H7 (cell line): ENCODE data around the gene TMEM98. TPM values are rescaled to one million over a fixed set of nuclear protein-coding genes. Genes with fewer than 3 reads are reported as not detected.
"Not testable (repeated sequence)": the region's sequence is repeated elsewhere in the genome, so short reads cannot be mapped to it uniquely, and the experiment has no call there.

Experiments
- DNase-seq: peaks from one replicate; pipeline ENCODE4 v3.0.0; 2012
- H3K27me3 ChIP-seq: 2 replicates; pipeline ENCODE4 v1.6.0; 2011; ENCODE audit warnings: mild to moderate bottlenecking, low read length; ENCODE audit not compliant: control insufficient read depth, insufficient read depth
- H3K36me3 ChIP-seq: replicated peaks from 2 replicates; pipeline ENCODE4 v1.5.1; 2011; ENCODE audit warnings: low read length; ENCODE audit not compliant: control insufficient read depth, insufficient read depth
- H3K4me3 ChIP-seq: 2 replicates; pipeline ENCODE4 v1.5.1; 2011; ENCODE audit warnings: low read depth, mild to moderate bottlenecking, control low read depth, low read length, moderate library complexity; ENCODE audit not compliant: insufficient read depth
- total RNA-seq: library from RNA; depleted of rRNA; stranded (reverse); fragments of >200 nt; shearing (Covaris generic); gene quantifications from 2 replicates; pipeline ENCODE4 v1.2.3, GENCODE V29; 2014

Gene TMEM98
- total RNA-seq, 1 experiment from 2014 or later = 76.5 TPM

DNA sequence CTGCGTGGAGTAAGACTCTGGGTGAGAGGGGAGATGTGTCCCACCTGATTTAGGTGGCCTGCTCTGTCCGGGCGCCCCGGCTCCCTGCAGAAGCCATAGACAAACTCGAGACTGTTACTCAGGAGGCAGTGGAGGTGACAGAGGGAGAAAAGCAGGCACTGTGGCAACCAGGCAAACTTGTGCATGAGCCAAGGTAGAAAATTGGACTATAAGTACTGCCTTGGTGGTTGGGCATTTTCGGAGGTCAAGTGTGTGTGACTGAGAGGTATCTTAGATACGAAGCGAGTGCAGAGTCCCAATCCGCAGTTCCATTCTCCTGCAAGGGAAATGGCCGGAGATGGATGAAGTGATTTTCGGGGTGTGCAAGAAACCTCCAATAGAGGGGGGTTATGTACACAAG lies 36.6 kb downstream of the TMEM98 start:
- Histone ChIP-seq H3K4me3 (no peak overlapping the region), H3K27me3 (no peaks in the 10 kb centered on the region)
- DNase-seq = no peak

DNA sequence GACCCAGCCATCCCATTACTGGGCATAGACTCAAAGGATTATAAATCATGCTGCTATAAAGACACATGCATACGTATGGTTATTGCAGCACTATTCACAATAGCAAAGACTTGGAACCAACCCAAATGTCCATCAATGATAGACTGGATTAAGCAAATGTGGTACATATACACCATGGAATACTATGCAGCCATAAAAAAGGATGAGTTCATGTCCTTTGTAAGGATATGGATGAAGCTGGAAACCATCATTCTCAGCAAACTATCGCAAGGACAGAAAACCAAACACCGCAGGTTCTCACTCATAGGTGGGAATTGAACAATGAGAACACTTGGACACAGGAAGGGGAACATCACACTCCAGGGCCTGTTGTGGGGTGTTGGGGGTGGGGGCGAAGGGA lies 41.3 kb downstream of the TMEM98 start:
- H3K27me3 ChIP-seq, H3K36me3 ChIP-seq, H3K4me3 ChIP-seq, DNase-seq: not testable (repeated sequence)

More for the DNA sequence above, 36.6 kb downstream of the TMEM98 start:
- H3K36me3 ChIP-seq = no peaks in the 10 kb centered on the region

DNA sequence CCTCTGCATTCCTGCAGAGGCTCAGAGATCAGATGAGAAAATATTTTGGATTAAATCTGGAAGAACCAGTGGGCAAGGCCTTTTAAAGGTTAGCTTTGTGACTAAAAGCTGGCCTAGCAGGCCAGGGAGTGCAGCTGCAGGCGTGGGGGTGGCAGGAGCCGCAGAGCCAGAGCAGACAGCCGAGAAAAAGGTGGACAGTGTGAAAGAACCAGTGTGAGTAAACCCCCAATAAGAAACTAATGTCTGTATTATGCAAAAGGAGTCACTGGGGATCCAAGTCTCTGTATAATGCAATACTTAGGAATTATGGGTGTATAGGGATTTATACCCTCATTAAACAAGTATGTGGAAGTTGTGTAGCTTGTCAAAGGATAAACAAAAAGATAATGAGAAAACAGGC lies 42.3 kb downstream of the TMEM98 start:
- no peak for DNase-seq
- H3K36me3 ChIP-seq = no peaks in the 10 kb centered on the region
- H3K4me3 ChIP-seq = no peak overlapping the region
- H3K27me3 ChIP-seq = no peaks in the 10 kb centered on the region

DNA sequence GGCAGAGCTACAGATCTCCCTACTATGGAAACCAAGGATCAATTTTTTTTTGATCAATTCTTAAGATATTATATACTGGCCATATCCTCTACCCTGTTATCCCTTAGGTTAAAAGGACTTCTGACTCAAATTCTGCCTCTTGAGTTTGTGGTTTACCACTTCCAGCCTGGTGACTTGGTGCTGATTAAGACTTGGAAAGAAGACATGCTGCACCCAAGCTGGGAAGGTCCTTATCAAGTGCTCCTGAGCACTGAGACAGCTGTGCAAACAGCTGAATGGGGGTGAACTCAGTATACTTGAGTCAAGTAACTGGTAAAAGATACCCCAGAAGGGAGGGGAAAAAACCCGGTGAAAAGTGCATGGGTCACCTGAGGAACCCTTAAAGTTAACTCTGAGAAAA lies 43.2 kb downstream of the TMEM98 start:
- H3K27me3 ChIP-seq = no peaks in the 10 kb centered on the region
- no peak for DNase-seq
- H3K4me3 ChIP-seq = no peak overlapping the region
- no peaks in the 10 kb centered on the region for H3K36me3 ChIP-seq

DNA sequence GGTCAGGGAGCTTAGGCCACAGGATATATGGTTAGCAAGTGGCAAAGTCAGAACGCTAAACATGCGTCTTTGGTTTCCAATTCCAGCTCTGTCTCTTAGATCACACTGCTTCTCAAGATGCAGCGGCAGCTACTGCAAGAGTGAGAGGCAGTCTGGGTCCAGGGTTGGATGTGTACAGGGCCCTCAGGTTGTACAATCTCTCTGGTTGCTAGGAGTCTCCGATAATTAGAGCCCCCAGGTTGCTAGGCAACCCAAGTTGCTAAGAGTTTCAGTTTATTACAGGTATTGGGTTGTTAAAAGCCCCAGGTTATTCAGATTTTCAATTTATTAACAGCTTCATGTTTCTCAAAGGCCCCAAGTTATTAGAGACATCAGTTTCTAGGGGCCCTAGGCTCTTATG lies 48.2 kb downstream of the TMEM98 start:
- H3K36me3 ChIP-seq = no peaks in the 10 kb centered on the region
- H3K27me3 ChIP-seq = no peaks in the 10 kb centered on the region
- no peak overlapping the region for H3K4me3 ChIP-seq
- no peak for DNase-seq

- no peak overlapping the region for H3K4me3 ChIP-seq
- no peak for DNase-seq
- H3K27me3 ChIP-seq = no peaks in the 10 kb centered on the region
- no peaks in the 10 kb centered on the region for H3K36me3 ChIP-seq
Observed at GRCh38 chr17:32976605-32977004, 48.7 kb downstream of the TMEM98 start.

DNA sequence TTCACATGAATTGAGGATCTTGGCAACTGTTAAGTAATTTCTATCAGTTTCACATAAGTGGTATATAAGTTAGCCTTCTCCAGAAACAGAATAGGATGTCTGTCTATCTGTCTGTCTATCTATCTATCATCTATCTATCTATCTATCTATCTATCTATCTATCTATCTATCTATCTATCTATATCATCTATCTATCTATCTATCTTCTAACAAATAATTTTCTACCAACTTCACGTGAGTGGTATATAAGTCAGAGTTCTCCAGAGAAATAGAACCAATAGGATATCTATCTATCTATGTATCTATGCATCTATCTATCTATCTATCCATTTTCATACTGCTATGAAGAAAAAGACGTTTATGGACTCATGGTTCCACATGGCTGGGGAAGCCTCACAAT lies 52.3 kb downstream of the TMEM98 start:
- H3K27me3 ChIP-seq = no peaks in the 10 kb centered on the region
- H3K36me3 ChIP-seq = no peaks in the 10 kb centered on the region
- no peak for DNase-seq
- no peak overlapping the region for H3K4me3 ChIP-seq

GRCh38 chr17:32981611-32982010 lies 53.7 kb downstream of the TMEM98 start:
- H3K36me3 ChIP-seq, H3K27me3 ChIP-seq, H3K4me3 ChIP-seq, DNase-seq: not testable (repeated sequence)

- Histone ChIP-seq H3K27me3 (no peaks in the 10 kb centered on the region), H3K4me3 (no peak overlapping the region), H3K36me3 (no peaks in the 10 kb centered on the region)
- DNase-seq = no peak
Observed at GRCh38 chr17:32985050-32985756, 57.2 kb downstream of the TMEM98 start.

DNA sequence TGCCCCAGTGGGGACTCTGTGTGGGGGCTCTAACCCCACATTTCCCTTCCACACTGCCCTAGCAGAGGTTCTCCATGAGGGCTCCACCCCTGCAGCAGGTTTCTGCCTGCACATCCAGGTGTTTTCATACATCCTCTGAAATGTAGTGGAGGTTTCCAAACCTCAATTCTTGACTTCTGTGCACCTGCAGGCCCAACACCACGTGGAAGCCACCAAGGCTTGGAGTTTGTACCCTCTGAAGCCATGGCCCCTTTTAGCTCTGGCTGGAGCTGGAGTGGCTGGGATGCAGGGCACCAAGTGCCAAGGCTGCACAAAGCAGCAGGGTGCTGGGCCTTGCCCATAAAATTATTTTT lies 59.5 kb downstream of the TMEM98 start:
- H3K4me3 ChIP-seq, DNase-seq, H3K36me3 ChIP-seq, H3K27me3 ChIP-seq: not testable (repeated sequence)

DNA sequence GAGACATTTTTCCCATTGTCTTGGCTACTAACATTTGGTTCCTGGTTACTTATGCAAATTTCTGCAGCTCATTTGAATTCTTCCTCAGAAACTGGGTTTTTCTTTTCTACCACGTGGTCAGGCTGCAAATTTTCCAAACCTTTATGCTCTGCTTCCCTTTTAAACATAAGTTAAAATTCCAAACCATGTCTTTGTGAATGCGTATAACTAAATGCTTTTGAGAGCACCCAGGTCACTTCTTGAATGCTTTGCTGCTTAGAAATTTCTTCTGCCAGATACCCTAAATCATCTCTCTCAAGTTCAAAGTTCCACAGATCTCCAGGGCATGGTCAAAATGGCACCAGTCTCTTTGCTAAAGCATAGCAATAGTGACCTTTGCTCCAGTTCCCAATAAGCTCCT lies 59.9 kb downstream of the TMEM98 start:
- not testable (repeated sequence) for H3K27me3 ChIP-seq, H3K36me3 ChIP-seq, H3K4me3 ChIP-seq, DNase-seq

GRCh38 chr17:32988481-32989101 lies 60.6 kb downstream of the TMEM98 start:
- DNase-seq = no peak
- no peaks in the 10 kb centered on the region for H3K36me3 ChIP-seq
- H3K4me3 ChIP-seq = no peak overlapping the region
- H3K27me3 ChIP-seq = no peaks in the 10 kb centered on the region

DNA sequence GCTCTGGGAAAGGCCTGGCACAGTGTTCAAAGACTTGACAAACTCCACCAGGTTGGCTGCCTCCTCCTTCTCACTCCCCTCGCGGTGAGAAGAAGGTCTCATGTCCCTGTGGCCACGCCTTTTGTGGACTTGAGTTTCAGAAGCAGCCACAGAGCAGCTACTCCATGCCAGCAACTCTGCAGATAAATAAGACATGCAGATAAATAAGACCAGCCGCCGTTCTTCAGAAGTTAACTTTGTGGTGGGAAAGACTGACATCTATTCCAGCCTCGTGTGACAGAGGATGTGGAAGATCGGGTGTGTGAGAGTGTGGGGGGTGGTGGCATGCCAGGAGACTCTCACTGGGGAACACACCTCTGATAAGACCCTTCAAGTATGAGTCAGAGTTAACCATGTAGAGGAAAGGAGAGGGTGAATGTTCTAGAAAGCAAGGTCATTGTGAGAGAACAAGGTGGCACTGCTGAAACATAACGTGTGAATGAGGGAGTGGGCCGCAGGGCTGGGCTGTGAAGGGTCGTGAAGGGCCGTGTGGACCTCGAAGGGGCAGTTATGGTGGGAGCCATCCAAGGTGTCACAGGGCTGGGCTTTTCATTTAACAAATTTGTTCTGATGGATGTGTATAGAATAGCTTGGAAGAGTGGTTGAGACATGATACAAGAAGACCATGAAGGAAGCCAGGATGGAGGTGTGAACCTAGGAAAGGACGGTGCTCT lies 64.5 kb downstream of the TMEM98 start:
- H3K36me3 ChIP-seq = no peaks in the 10 kb centered on the region
- no peaks in the 10 kb centered on the region; the same call in 1 of the 2 replicates for H3K27me3 ChIP-seq
- no peak for DNase-seq
- no peak overlapping the region for H3K4me3 ChIP-seq

GRCh38 chr17:32993977-32994376 lies 66.0 kb downstream of the TMEM98 start:
- H3K27me3 ChIP-seq = peaks cover 1% of the 10 kb centered on the region; the same call in 1 of the 2 replicates
- no peak for DNase-seq
- H3K36me3 ChIP-seq = no peaks in the 10 kb centered on the region
- no peak overlapping the region for H3K4me3 ChIP-seq
